ENCODE measurements around the gene BBX.

BBX gene

GRCh38 chr3:107516475-107516874 lies 6.3 kb upstream of the BBX start:
- no peak overlapping the region for H3K4me3 ChIP-seq (ENCODE audit: low read length)
- no peak overlapping the region for H3K27ac ChIP-seq (ENCODE audit: low read depth, low read length)
- no peaks in the 10 kb centered on the region for H3K4me1 ChIP-seq (ENCODE audit: insufficient read depth, low read length)
- WGBS: 93% methylated on average over 3 of the region's 3 CpGs
- no peaks in the 10 kb centered on the region for H3K36me3 ChIP-seq (ENCODE audit: insufficient read depth, low read length)
- H3K27me3 ChIP-seq (ENCODE audit: insufficient read depth, low read length): no peaks in the 10 kb centered on the region
- H3K9ac ChIP-seq (ENCODE audit: low read depth, low read length): no peak overlapping the region
- H3K9me3 ChIP-seq (ENCODE audit: insufficient read depth, low read depth, low read length): no peaks in the 10 kb centered on the region

- Histone ChIP-seq H3K9ac (ENCODE audit: low read depth, low read length) (no peak overlapping the region), H3K36me3 (ENCODE audit: insufficient read depth, low read length) (no peaks in the 10 kb centered on the region), H3K9me3 (ENCODE audit: insufficient read depth, low read depth, low read length) (no peaks in the 10 kb centered on the region), H3K4me1 (ENCODE audit: insufficient read depth, low read length) (0 out of 2 replicates have a peak, but pooled peaks cover 4% of the 10 kb centered on the region), H3K27me3 (ENCODE audit: insufficient read depth, low read length) (peaks cover 3% of the 10 kb centered on the region; the same call in 1 of the 2 replicates), H3K27ac (ENCODE audit: low read depth, low read length) (no peak overlapping the region), H3K4me3 (ENCODE audit: low read length) (no peak overlapping the region)
- 97% methylated on average over 4 of the region's 4 CpGs for WGBS
These were observed 2.2 kb upstream of the BBX start for GRCh38 chr3:107520535-107520934.

DNA sequence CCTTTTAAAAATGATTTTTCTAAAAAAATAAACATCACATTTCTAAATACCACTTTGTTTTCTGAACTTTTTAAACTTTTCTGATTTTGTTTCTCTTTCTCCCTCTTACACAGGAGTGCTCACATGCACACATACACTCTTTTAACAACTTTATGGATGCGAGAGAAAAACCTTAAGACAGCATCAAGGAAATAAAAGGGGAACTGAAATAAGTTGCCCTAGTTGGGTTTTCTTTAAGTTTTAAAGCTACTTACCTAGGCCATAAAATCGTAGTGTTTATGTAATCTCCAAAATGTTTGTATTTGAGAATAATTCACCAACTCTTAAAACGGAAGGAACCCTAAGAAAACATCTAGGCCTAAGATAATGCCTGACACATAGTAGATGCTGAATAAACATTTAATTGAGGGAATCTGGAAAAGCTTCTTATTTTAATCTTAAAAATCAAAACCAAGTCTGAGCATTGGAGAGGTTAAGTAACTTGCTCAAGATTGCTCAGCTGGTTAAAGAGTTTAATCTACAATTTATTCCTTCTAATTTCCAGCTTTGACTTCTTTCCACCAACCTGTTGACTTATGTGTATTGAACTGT lies 1.2 kb upstream of the BBX start:
- 100% methylated on average over 1 of the region's 3 CpGs for WGBS
- H3K4me3 ChIP-seq (ENCODE audit: low read length): no peak overlapping the region
- H3K27ac ChIP-seq (ENCODE audit: low read depth, low read length): no peak overlapping the region

GRCh38 chr3:107523289-107523538 lies 452 bp downstream of the BBX start:
- H3K27me3 ChIP-seq (ENCODE audit: insufficient read depth, low read length): peaks cover 12% of the 10 kb centered on the region
- peak overlapping the region; percentile 34; the same call in 1 of the 2 replicates for H3K27ac ChIP-seq (ENCODE audit: low read depth, low read length)
- H3K9ac ChIP-seq (ENCODE audit: low read depth, low read length): peak overlapping the region; percentile 53
- H3K4me1 ChIP-seq (ENCODE audit: insufficient read depth, low read length): 0 out of 2 replicates have a peak, but pooled peaks cover 8% of the 10 kb centered on the region
- H3K36me3 ChIP-seq (ENCODE audit: insufficient read depth, low read length): peaks cover 13% of the 10 kb centered on the region
- peak overlapping the region; percentile 75 for H3K4me3 ChIP-seq (ENCODE audit: low read length)
- H3K9me3 ChIP-seq (ENCODE audit: insufficient read depth, low read depth, low read length): no peaks in the 10 kb centered on the region
- WGBS: 1% methylated on average over 27 of the region's 27 CpGs

More for the DNA sequence above, 1.2 kb upstream of the BBX start:
- Histone ChIP-seq H3K9ac (ENCODE audit: low read depth, low read length) (no peak overlapping the region), H3K9me3 (ENCODE audit: insufficient read depth, low read depth, low read length) (no peaks in the 10 kb centered on the region), H3K4me1 (ENCODE audit: insufficient read depth, low read length) (0 out of 2 replicates have a peak, but pooled peaks cover 8% of the 10 kb centered on the region), H3K36me3 (ENCODE audit: insufficient read depth, low read length) (no peaks in the 10 kb centered on the region), H3K27me3 (ENCODE audit: insufficient read depth, low read length) (peaks cover 12% of the 10 kb centered on the region)

DNA sequence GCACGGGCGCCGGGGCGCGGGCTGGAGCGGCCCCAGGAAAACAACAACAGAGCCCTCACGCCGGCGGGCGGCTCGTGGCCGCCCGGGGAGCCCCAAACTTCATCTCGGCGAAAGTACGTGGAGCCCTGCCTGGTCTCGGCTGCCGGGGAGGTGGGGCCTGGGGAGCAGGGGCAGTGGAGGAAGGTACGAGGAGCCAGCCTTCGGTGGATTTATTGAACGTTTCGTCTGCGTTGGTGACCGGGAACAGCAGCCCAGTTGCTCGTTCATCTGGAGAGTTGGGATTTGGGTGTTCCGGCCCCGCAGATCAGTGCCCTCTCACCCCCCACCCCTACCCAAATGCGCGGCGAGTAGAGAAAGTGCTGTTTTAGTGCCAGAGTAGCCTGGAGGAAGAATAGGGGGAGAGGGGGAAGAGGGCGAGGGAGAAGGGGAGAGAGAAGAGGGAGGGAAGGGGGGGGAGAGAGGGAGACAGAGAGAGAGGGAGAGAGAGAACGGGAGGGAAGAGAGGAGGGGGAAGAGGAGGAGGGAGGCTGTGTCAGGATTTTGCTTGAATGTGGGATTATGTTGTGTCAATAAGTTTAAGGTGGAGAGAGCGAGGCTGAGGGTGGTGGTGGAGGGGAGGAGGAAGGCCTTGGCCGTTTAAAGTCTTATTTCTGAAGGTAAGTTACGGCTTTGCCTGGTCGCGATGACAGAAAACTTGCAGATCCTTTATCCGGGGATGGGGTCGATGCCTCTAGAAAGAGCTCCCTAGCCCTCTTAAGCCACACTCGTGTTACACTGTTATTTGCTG lies 970 bp downstream of the BBX start:
- Histone ChIP-seq H3K27ac (ENCODE audit: low read depth, low read length) (peak overlapping the region; percentile 34; the same call in 1 of the 2 replicates), H3K4me1 (ENCODE audit: insufficient read depth, low read length) (0 out of 2 replicates have a peak, but pooled peaks cover 8% of the 10 kb centered on the region), H3K9ac (ENCODE audit: low read depth, low read length) (peak overlapping the region; percentile 53), H3K36me3 (ENCODE audit: insufficient read depth, low read length) (peaks cover 17% of the 10 kb centered on the region), H3K27me3 (ENCODE audit: insufficient read depth, low read length) (peaks cover 12% of the 10 kb centered on the region), H3K9me3 (ENCODE audit: insufficient read depth, low read depth, low read length) (no peaks in the 10 kb centered on the region), H3K4me3 (ENCODE audit: low read length) (peak overlapping the region; percentile 75)
- under 1% methylated on average over 37 of the region's 40 CpGs for WGBS

- H3K27me3 ChIP-seq (ENCODE audit: insufficient read depth, low read length): peaks cover 12% of the 10 kb centered on the region
- 0% methylated on average over 15 of the region's 18 CpGs for WGBS
- no peak overlapping the region for H3K27ac ChIP-seq (ENCODE audit: low read depth, low read length)
- 0 out of 2 replicates have a peak, but pooled peaks cover 8% of the 10 kb centered on the region for H3K4me1 ChIP-seq (ENCODE audit: insufficient read depth, low read length)
- H3K4me3 ChIP-seq (ENCODE audit: low read length): peak overlapping the region; percentile 75
- H3K9me3 ChIP-seq (ENCODE audit: insufficient read depth, low read depth, low read length): no peaks in the 10 kb centered on the region
- H3K9ac ChIP-seq (ENCODE audit: low read depth, low read length): peak overlapping the region; percentile 53
- H3K36me3 ChIP-seq (ENCODE audit: insufficient read depth, low read length): peaks cover 17% of the 10 kb centered on the region
These were observed 1.6 kb downstream of the BBX start for GRCh38 chr3:107524326-107524840.

DNA sequence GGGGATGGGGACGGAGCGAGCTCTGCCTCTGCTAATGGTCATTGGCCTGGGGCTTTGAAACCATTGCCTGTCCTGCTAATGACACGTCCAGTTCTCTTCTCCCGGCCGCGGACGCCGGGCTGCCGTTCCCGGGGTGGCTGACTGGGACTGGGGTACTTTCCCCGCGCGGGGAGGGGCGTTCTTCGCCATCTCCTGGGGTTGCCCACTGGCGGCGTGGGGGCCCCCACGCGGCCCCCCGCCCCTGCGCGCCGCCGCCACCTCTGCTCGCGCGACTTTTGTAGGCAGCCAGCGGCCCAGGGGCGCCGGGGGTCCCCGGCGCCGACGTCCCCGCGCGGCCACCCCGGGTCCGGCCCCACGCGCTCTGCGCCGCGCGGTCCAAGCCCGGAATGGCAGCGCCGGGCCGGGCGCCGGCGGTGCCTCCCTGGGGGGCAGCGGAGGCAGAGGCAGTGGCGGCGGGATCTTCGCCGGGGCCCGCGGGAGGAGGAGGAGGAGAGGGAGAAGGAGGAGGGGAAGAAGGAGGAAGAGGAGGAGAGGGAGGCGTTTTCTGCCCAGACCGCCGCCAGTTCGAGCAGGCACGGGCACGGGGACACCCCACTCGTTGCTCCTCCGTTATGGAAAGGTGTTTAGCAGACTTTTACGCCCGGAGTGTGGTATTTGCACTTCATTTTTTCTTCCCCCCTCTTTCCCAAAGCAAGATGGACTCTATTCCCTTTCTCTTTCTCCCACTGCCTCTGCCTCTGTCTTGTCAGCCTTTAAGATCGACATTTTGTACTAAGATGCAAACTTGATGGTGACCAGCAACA lies 2.3 kb downstream of the BBX start:
- H3K9ac ChIP-seq (ENCODE audit: low read depth, low read length): peak overlapping the region; percentile 53
- H3K4me1 ChIP-seq (ENCODE audit: insufficient read depth, low read length): 0 out of 2 replicates have a peak, but pooled peaks cover 8% of the 10 kb centered on the region
- peaks cover 17% of the 10 kb centered on the region for H3K36me3 ChIP-seq (ENCODE audit: insufficient read depth, low read length)
- no peak overlapping the region for H3K27ac ChIP-seq (ENCODE audit: low read depth, low read length)
- peaks cover 12% of the 10 kb centered on the region for H3K27me3 ChIP-seq (ENCODE audit: insufficient read depth, low read length)
- H3K9me3 ChIP-seq (ENCODE audit: insufficient read depth, low read depth, low read length): no peaks in the 10 kb centered on the region
- WGBS: under 1% methylated on average over 70 of the region's 70 CpGs
- peak overlapping the region; percentile 75 for H3K4me3 ChIP-seq (ENCODE audit: low read length)

DNA sequence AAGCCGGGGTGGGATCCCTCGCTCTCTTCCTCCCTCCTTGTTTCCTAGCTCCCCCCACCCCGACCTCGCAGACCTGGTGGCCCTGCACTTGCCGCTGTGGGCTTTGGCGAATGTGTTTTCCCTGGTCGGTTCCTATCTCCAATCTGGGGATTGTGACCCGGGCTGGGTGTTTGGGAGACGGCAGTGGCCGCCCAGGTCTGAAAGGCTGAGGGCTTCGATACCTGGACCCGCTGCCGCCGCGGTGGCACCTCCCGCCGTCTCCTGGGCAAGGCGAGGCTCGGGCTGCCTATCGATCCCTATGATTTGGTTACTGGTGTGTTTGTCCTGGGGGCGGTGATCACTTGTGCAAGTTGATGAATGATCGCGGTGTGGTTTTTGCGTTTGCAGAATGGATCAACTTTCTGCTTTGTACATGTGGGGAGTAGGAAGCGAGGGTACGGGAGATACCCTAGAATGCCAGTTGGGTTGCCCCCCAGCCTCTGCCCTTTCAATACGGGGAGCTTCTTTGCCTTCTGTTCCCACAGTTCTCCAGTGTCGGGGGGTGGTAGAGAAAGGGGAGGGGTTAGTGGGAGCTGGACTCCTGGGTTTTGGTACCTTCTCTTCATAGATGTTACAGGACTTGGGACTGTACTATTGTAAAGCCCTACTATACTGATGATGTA lies 3.0 kb downstream of the BBX start:
- 5% methylated on average over 28 of the region's 28 CpGs for WGBS
- Histone ChIP-seq H3K27me3 (ENCODE audit: insufficient read depth, low read length) (peaks cover 12% of the 10 kb centered on the region), H3K9me3 (ENCODE audit: insufficient read depth, low read depth, low read length) (no peaks in the 10 kb centered on the region), H3K4me3 (ENCODE audit: low read length) (peak overlapping the region; percentile 75), H3K27ac (ENCODE audit: low read depth, low read length) (no peak overlapping the region), H3K9ac (ENCODE audit: low read depth, low read length) (peak overlapping the region; percentile 53), H3K4me1 (ENCODE audit: insufficient read depth, low read length) (0 out of 2 replicates have a peak, but pooled peaks cover 8% of the 10 kb centered on the region), H3K36me3 (ENCODE audit: insufficient read depth, low read length) (peaks cover 17% of the 10 kb centered on the region)

DNA sequence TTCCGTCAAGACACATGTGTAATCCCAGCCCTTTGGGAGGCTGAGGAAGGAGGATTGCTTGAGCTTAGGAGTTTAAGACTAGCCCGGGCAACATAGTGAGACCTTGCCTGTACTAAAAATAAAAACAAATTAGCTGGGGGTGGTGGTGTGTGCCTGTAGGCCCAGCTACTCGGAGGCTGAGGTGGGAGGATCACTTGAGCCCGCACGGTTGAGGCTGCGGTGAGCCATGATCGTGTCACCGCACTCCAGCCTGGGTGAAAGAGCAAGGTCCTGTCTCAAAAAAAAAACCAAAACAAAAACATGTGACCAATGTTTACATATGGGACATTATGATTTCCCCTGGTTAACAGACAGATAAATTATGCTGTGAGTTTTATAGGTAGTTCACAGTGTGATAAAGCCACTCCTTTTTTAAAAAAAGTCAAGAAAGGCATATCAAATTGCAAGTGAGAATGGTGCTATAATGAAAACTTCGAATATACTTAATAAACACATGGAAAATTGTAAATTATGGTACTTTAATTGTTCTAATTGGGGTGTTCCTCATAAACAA lies 9.2 kb downstream of the BBX start:
- H3K4me3 ChIP-seq (ENCODE audit: low read length): no peak overlapping the region
- H3K36me3 ChIP-seq (ENCODE audit: insufficient read depth, low read length): peaks cover 23% of the 10 kb centered on the region
- H3K9ac ChIP-seq (ENCODE audit: low read depth, low read length): no peak overlapping the region
- H3K27ac ChIP-seq (ENCODE audit: low read depth, low read length): no peak overlapping the region
- H3K27me3 ChIP-seq (ENCODE audit: insufficient read depth, low read length): no peaks in the 10 kb centered on the region
- H3K9me3 ChIP-seq (ENCODE audit: insufficient read depth, low read depth, low read length): no peaks in the 10 kb centered on the region
- 93% methylated on average over 8 of the region's 9 CpGs for WGBS
- H3K4me1 ChIP-seq (ENCODE audit: insufficient read depth, low read length): peaks cover 5% of the 10 kb centered on the region; the same call in 1 of the 2 replicates

GRCh38 chr3:107540857-107541256 lies 18.1 kb downstream of the BBX start:
- no peaks in the 10 kb centered on the region for H3K9me3 ChIP-seq (ENCODE audit: insufficient read depth, low read depth, low read length)
- no peaks in the 10 kb centered on the region; the same call in 1 of the 2 replicates for H3K36me3 ChIP-seq (ENCODE audit: insufficient read depth, low read length)
- no peak overlapping the region for H3K4me3 ChIP-seq (ENCODE audit: low read length)
- WGBS: 93% methylated on average over 3 of the region's 3 CpGs
- H3K9ac ChIP-seq (ENCODE audit: low read depth, low read length): no peak overlapping the region
- H3K27ac ChIP-seq (ENCODE audit: low read depth, low read length): no peak overlapping the region
- peaks cover 7% of the 10 kb centered on the region; the same call in 1 of the 2 replicates for H3K4me1 ChIP-seq (ENCODE audit: insufficient read depth, low read length)
- no peaks in the 10 kb centered on the region for H3K27me3 ChIP-seq (ENCODE audit: insufficient read depth, low read length)
